ENCODE measurements around the gene NPEPL1. TPM values are rescaled to one million over a fixed set of nuclear protein-coding genes. Genes with fewer than 3 reads are reported as not detected.
"Not testable (repeated sequence)": the region's sequence is repeated elsewhere in the genome, so short reads cannot be mapped to it uniquely, and the experiment has no call there.

Gene NPEPL1
- total RNA-seq, 4 donors from 2014 or later, result 24.3 to 57.3 (median 36.9) TPM

GRCh38 chr20:58647162-58647795 is 45.3 kb upstream of the NPEPL1 start:
- TF ChIP-seq CTCF (IDR thresholded peaks at IDR 0.05) (no peak), EP300 (IDR thresholded peaks at IDR 0.05) (no peak), POLR2A (IDR thresholded peaks at IDR 0.05) (no peak)
- H3K36me3 ChIP-seq, result no peaks in the 10 kb centered on the region

GRCh38 chr20:58647796-58648501 is 44.7 kb upstream of the NPEPL1 start:
- peak overlapping the region; percentile 7 to 94 (median 92) for H3K27ac ChIP-seq
- peak; percentile 62 for ATAC-seq
- WGBS, 2 donors (ENCODE audit: low coverage in 1 of 2), result 23 to 33% methylated on average over 3 to 6 of the region's 12 CpGs

More at GRCh38 chr20:58647162-58647795, 45.3 kb upstream of the NPEPL1 start:
- Histone ChIP-seq H3K4me3 (no peak overlapping the region), H3K9me3 (no peaks in the 10 kb centered on the region), H3K27me3 (no peaks in the 10 kb centered on the region), H3K27ac (peak overlapping the region; percentile 7 to 94 (median 92)), H3K4me1 (peaks cover 0 to 54% (median 17%) of the 10 kb centered on the region in 3 donors)
- WGBS, 2 donors (ENCODE audit: low coverage in 1 of 2), result 75 to 76% methylated on average over 2 to 3 of the region's 7 CpGs
- ATAC-seq, result no peak

DNA sequence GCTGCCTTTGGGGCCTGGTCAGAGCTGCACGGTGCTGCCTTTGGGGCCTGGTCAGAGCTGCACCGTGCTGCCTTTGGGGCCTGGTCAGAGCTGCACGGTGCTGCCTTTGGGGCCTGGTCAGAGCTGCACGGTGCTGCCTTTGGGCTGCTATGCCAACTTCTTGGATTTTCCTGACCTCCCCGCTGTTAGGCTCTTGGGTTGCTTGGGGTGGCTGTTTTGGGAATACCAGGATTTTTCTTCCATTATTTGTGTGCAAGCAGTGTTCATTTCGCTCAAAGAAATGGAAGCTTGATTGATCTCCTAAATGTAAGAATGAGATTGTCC is 44.1 kb upstream of the NPEPL1 start:
- H3K4me3 ChIP-seq, ATAC-seq, H3K27me3 ChIP-seq, H3K9me3 ChIP-seq, H3K36me3 ChIP-seq: not testable (repeated sequence)
- Histone ChIP-seq H3K4me1 (peaks cover 0 to 65% (median 22%) of the 10 kb centered on the region in 3 donors), H3K27ac (peak overlapping the region in 3 of 4 donors; percentile 91 to 94 (median 94))
- no CpG with 5 or more reads among the region's 6 CpGs for WGBS, 2 donors (ENCODE audit: low coverage in 1 of 2)

More at GRCh38 chr20:58647796-58648501, 44.7 kb upstream of the NPEPL1 start:
- no peaks in the 10 kb centered on the region for H3K36me3 ChIP-seq
- no peak overlapping the region for H3K4me3 ChIP-seq
- H3K9me3 ChIP-seq, result no peaks in the 10 kb centered on the region
- peak; percentile 89 for TF ChIP-seq POLR2AphosphoS5 (IDR thresholded peaks at IDR 0.05)
- no peak for TF ChIP-seq POLR2A (IDR thresholded peaks at IDR 0.05)
- H3K4me1 ChIP-seq, result peaks cover 0 to 60% (median 17%) of the 10 kb centered on the region in 3 donors
- no peaks in the 10 kb centered on the region for H3K27me3 ChIP-seq

DNA sequence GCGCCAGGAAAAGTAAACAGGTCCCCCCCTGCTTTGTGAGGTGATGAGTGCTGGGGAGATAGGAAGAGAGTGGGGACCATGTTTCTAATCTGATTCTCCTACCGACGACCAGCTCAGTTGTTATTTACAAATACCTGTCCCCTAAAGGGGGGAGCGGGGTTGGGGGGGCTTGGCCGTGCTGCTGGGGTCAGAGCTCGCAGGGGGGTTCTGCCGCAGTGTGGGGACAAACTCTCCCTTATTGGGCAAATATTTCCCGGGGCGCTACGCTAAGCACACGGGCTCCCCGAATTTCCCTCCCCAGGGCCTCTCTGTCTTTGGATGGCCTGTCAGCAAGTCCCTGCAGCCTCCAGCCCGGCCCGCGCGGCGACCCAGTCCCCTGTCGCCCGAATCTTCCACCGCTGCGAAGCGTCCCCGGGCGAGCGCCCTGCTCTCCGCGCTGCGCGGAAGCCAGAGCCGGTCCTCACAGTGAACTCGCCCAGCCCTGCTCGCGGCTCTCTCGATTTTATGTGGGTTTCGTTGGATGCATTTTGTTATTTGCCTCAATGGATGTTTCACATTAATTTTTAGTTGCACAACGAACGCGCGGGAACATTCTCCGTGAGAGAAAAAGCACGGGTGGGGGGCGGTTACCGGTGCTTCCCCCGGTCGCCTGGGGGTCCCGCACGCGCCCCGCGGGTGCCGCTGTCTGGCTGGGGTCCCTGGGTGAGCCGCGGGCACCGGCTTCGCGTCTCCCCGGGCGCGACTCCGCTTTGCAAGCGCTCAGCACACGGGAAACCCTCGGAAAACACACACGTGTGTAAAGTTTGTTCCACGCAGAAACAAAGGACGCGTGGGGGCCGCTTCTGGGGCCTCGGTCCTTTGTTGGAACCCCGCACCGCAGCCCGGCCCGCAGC is 43.1 kb upstream of the NPEPL1 start:
- H3K9me3 ChIP-seq, result no peaks in the 10 kb centered on the region
- peaks cover 0 to 76% (median 25%) of the 10 kb centered on the region in 3 donors for H3K4me1 ChIP-seq
- 54 to 70% methylated on average over 3 to 31 of the region's 73 CpGs for WGBS, 2 donors (ENCODE audit: low coverage in 1 of 2)
- peak overlapping the region; percentile 83 to 94 (median 92) for H3K27ac ChIP-seq
- no peaks in the 10 kb centered on the region for H3K36me3 ChIP-seq
- no peaks in the 10 kb centered on the region for H3K27me3 ChIP-seq
- H3K4me3 ChIP-seq, result peak overlapping the region; percentile 71 to 97
- TF ChIP-seq POLR2AphosphoS5 (IDR thresholded peaks at IDR 0.05), result no peak
- TF ChIP-seq POLR2A (IDR thresholded peaks at IDR 0.05), result no peak
- no peak for TF ChIP-seq CTCF (IDR thresholded peaks at IDR 0.05)
- no peak for TF ChIP-seq EP300 (IDR thresholded peaks at IDR 0.05)
- ATAC-seq, result no peak

DNA sequence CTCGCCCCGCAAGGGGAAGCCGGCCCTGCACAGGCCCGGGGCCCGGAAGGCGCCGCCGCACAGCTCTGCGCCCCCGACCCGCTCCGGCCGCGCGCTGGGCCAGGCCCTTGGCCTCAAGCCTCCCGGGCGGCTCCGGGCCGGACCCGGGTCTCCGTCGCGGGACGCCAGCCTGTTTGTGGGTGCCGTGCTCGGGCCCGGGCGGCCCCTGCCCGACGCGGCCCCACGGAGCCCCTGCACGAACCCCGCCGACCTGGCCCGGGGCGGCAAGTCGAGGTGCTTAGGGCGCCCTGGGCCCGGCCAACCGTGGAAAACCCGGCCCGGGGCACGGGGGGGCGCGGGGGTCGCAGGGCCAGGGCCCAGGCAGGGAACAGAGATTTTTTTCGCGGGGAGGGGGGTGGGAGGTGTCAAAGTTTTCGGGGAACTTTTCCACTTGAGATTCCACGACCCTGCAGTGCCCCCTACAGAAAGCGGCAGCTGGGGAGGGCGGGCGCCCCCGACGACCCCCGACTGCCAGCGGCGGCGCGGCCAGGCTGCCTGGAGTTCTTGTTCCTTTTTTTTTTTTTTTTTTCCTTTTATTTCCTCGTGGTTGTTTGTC is 42.3 kb upstream of the NPEPL1 start:
- TF ChIP-seq CTCF (IDR thresholded peaks at IDR 0.05), result no peak
- TF ChIP-seq POLR2A (IDR thresholded peaks at IDR 0.05), result no peak
- TF ChIP-seq EP300 (IDR thresholded peaks at IDR 0.05), result no peak
- TF ChIP-seq POLR2AphosphoS5 (IDR thresholded peaks at IDR 0.05), result no peak
- Histone ChIP-seq H3K4me1 (peaks cover 0 to 80% (median 26%) of the 10 kb centered on the region in 3 donors), H3K9me3 (no peaks in the 10 kb centered on the region), H3K27me3 (no peaks in the 10 kb centered on the region), H3K27ac (peak overlapping the region; percentile 83 to 94 (median 92)), H3K36me3 (no peaks in the 10 kb centered on the region), H3K4me3 (peak overlapping the region; percentile 71 to 97)
- ATAC-seq, result no peak
- 0% methylated on average over 5 of the region's 62 CpGs; no CpG with 5 or more reads in 1 of the 2 donors for WGBS, 2 donors (ENCODE audit: low coverage in 1 of 2)

Measured in gastroesophageal sphincter (tissue), 4 donors.